Astrocyte (in vitro differentiated cells and primary cell): ENCODE data around the gene ALPK3.

Experiments used
- CTCF ChIP-seq: IDR thresholded peaks from 2 replicates; pipeline ENCODE4 v1.5.1; 2011; ENCODE audit warnings: low read depth, mild to moderate bottlenecking, inconsistent platforms, low read length, moderate library complexity; ENCODE audit not compliant: insufficient read depth
- EZH2 ChIP-seq: IDR thresholded peaks from 2 replicates; pipeline ENCODE4 v1.6.1; 2012; ENCODE audit warnings: mild to moderate bottlenecking, low read length, inconsistent platforms; ENCODE audit not compliant: insufficient read depth

- TF ChIP-seq EZH2 = no peak
- TF ChIP-seq CTCF = no peak
Observed at GRCh38 chr15:84819291-84819768, 2.2 kb downstream of the ALPK3 start.
